ENCODE measurements around the gene PPP2R2C.

GRCh38 chr4:6324999-6325787 is 147.2 kb downstream of the PPP2R2C start:
- TF ChIP-seq, protein P1, sequence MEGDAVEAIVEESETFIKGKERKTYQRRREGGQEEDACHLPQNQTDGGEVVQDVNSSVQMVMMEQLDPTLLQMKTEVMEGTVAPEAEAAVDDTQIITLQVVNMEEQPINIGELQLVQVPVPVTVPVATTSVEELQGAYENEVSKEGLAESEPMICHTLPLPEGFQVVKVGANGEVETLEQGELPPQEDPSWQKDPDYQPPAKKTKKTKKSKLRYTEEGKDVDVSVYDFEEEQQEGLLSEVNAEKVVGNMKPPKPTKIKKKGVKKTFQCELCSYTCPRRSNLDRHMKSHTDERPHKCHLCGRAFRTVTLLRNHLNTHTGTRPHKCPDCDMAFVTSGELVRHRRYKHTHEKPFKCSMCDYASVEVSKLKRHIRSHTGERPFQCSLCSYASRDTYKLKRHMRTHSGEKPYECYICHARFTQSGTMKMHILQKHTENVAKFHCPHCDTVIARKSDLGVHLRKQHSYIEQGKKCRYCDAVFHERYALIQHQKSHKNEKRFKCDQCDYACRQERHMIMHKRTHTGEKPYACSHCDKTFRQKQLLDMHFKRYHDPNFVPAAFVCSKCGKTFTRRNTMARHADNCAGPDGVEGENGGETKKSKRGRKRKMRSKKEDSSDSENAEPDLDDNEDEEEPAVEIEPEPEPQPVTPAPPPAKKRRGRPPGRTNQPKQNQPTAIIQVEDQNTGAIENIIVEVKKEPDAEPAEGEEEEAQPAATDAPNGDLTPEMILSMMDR (IDR thresholded peaks at IDR 0.05) = no peak
- TF ChIP-seq POLR2A (IDR thresholded peaks at IDR 0.05) = no peak

Measured in right lobe of liver (tissue), 4 donors.